Trophoblast cell (in vitro differentiated cells and primary cell): Measurements from ENCODE around the gene CFAP126.

ENCODE experiments used
- DNase-seq, 2 donors: peaks; one replicate each; pipeline ENCODE4 v3.0.0-alpha.2; 2016
- H2AFZ ChIP-seq: 2 replicates; pipeline ENCODE4 v1.6.1; 2013; ENCODE audit warnings: low read length, moderate library complexity, mild to moderate bottlenecking; ENCODE audit not compliant: insufficient read depth, poor library complexity
- H2AK5ac ChIP-seq: 2 replicates; pipeline ENCODE4 v1.6.1; 2013; ENCODE audit warnings: mild to moderate bottlenecking, low read length
- H2BK120ac ChIP-seq: 2 replicates; pipeline ENCODE4 v1.6.1; 2013; ENCODE audit warnings: low read length, mild to moderate bottlenecking, moderate library complexity; ENCODE audit not compliant: insufficient read depth, poor library complexity
- H2BK12ac ChIP-seq: 2 replicates; pipeline ENCODE4 v1.6.1; 2013; ENCODE audit warnings: mild to moderate bottlenecking, low read length, moderate library complexity
- H2BK5ac ChIP-seq: 2 replicates; pipeline ENCODE4 v1.6.1; 2013; ENCODE audit warnings: low read length, low read depth, moderate library complexity, mild to moderate bottlenecking; ENCODE audit not compliant: poor library complexity
- H3K14ac ChIP-seq: 2 replicates; pipeline ENCODE4 v1.6.1; 2013; ENCODE audit warnings: mild to moderate bottlenecking, low read length
- H3K18ac ChIP-seq: 2 replicates; pipeline ENCODE4 v1.6.1; 2013; ENCODE audit warnings: mild to moderate bottlenecking, low read length
- H3K23ac ChIP-seq: 2 replicates; pipeline ENCODE4 v1.6.1; 2013; ENCODE audit warnings: low read length
- H3K27ac ChIP-seq: 2 replicates; pipeline ENCODE4 v1.5.1; 2013; ENCODE audit warnings: low read depth, mild to moderate bottlenecking, inconsistent platforms, low read length, moderate library complexity
- H3K27me3 ChIP-seq: 2 replicates; pipeline ENCODE4 v1.6.1; 2013; ENCODE audit warnings: inconsistent platforms, mild to moderate bottlenecking, low read length, moderate library complexity; ENCODE audit not compliant: insufficient read depth
- H3K36me3 ChIP-seq, 2 experiments: 1 replicate in 1 of 2; 2 replicates in 1 of 2; pipeline ENCODE4 v1.6.1; 2013; ENCODE audit warnings: low read length in 2 of 2, mild to moderate bottlenecking in 2 of 2, moderate library complexity in 1 of 2; ENCODE audit not compliant: insufficient read depth in 2 of 2, control insufficient read depth in 1 of 2
- H3K4ac ChIP-seq: 2 replicates; pipeline ENCODE4 v1.6.1; 2013; ENCODE audit warnings: low read depth, mild to moderate bottlenecking, low read length, moderate library complexity
- H3K4me1 ChIP-seq, 2 experiments: 1 replicate in 1 of 2; 2 replicates in 1 of 2; pipeline ENCODE4 v1.6.1; 2013; ENCODE audit warnings: low read length in 2 of 2, mild to moderate bottlenecking in 2 of 2, moderate library complexity in 1 of 2; ENCODE audit not compliant: insufficient read depth in 2 of 2, control insufficient read depth in 1 of 2
- H3K4me2 ChIP-seq: 2 replicates; pipeline ENCODE4 v1.6.1; 2013; ENCODE audit warnings: inconsistent platforms, mild to moderate bottlenecking, low read length, moderate library complexity
- H3K4me3 ChIP-seq: 2 replicates; pipeline ENCODE4 v1.5.1; 2013; ENCODE audit warnings: mild to moderate bottlenecking, low read depth, low read length, inconsistent platforms
- H3K79me1 ChIP-seq: one replicate; pipeline ENCODE4 v1.6.1; 2013; ENCODE audit warnings: low read length
- H3K79me2 ChIP-seq: 2 replicates; pipeline ENCODE4 v1.6.1; 2013; ENCODE audit warnings: low read length, mild to moderate bottlenecking; ENCODE audit not compliant: control insufficient read depth, insufficient read depth, poor library complexity
- H3K9ac ChIP-seq: 2 replicates; pipeline ENCODE4 v1.6.1; 2013; ENCODE audit warnings: mild to moderate bottlenecking, low read length
- H3K9me3 ChIP-seq: 2 replicates; pipeline ENCODE4 v1.6.1; 2013; ENCODE audit warnings: low read depth, mild to moderate bottlenecking, control low read depth, inconsistent platforms, low read length; ENCODE audit not compliant: insufficient read depth
- H4K12ac ChIP-seq: 2 replicates; pipeline ENCODE4 v1.6.1; 2013; ENCODE audit warnings: low read depth, mild to moderate bottlenecking, low read length, moderate library complexity
- H4K8ac ChIP-seq: 2 replicates; pipeline ENCODE4 v1.6.1; 2013; ENCODE audit warnings: low read depth, mild to moderate bottlenecking, low read length, moderate library complexity
- H4K91ac ChIP-seq: one replicate; pipeline ENCODE4 v1.6.1; 2013; ENCODE audit warnings: low read depth, mild to moderate bottlenecking, low read length, moderate library complexity
- WGBS: extraction: QIAGEN DNeasy Blood & Tissue Kit; methylation state at CpG from one replicate; pipeline ENCODE4 v1.1.7; 2013; ENCODE audit warnings: missing lambda C conversion rate; ENCODE audit not compliant: insufficient read length, insufficient coverage; ENCODE audit errors: extremely low coverage; 5-methylcytosine and 5-hydroxymethylcytosine counted together

CFAP126 gene

GRCh38 chr1:161381707-161382106 lies 14.0 kb upstream of the CFAP126 start:
- Histone ChIP-seq H3K4me2 (no peak overlapping the region), H4K8ac (no peak overlapping the region), H3K9ac (no peak overlapping the region), H3K23ac (no peak overlapping the region), H3K9me3 (no peaks in the 10 kb centered on the region), H3K79me2 (no peaks in the 10 kb centered on the region), H3K36me3 (no peaks in the 10 kb centered on the region), H3K4me1 (no peaks in the 10 kb centered on the region), H2BK12ac (no peak overlapping the region), H3K27ac (no peak overlapping the region), H4K91ac (no peak overlapping the region), H3K79me1 (no peaks in the 10 kb centered on the region), H3K18ac (no peak overlapping the region), H3K4ac (no peak overlapping the region), H4K12ac (no peak overlapping the region), H2BK5ac (no peak overlapping the region), H2BK120ac (no peak overlapping the region), H3K27me3 (no peaks in the 10 kb centered on the region), H2AFZ (no peak overlapping the region), H3K4me3 (no peak overlapping the region), H3K14ac (no peak overlapping the region), H2AK5ac (no peak overlapping the region)
- WGBS: no CpG with 5 or more reads among the region's 6 CpGs
- no peak for DNase-seq

- no peak overlapping the region for H3K4me2 ChIP-seq
- H2BK5ac ChIP-seq: no peak overlapping the region
- H3K4me1 ChIP-seq: no peaks in the 10 kb centered on the region
- no peak overlapping the region for H4K12ac ChIP-seq
- no peak overlapping the region for H3K27ac ChIP-seq
- no peaks in the 10 kb centered on the region for H3K79me2 ChIP-seq
- no peak overlapping the region for H3K18ac ChIP-seq
- no peak overlapping the region for H3K9ac ChIP-seq
- no peak overlapping the region for H2BK120ac ChIP-seq
- H3K9me3 ChIP-seq: no peaks in the 10 kb centered on the region
- no peaks in the 10 kb centered on the region for H3K79me1 ChIP-seq
- H2BK12ac ChIP-seq: no peak overlapping the region
- no CpG with 5 or more reads among the region's 18 CpGs for WGBS
- no peak overlapping the region for H3K14ac ChIP-seq
- H3K4me3 ChIP-seq: no peak overlapping the region
- H4K8ac ChIP-seq: no peak overlapping the region
- no peak overlapping the region for H2AFZ ChIP-seq
- H3K27me3 ChIP-seq: no peaks in the 10 kb centered on the region
- H2AK5ac ChIP-seq: no peak overlapping the region
- H3K23ac ChIP-seq: no peak overlapping the region
- no peaks in the 10 kb centered on the region for H3K36me3 ChIP-seq
- DNase-seq: peak in 1 of 2 donors; percentile 37
- H4K91ac ChIP-seq: no peak overlapping the region
- no peak overlapping the region for H3K4ac ChIP-seq
These were observed 11.4 kb upstream of the CFAP126 start for GRCh38 chr1:161379071-161379470.

GRCh38 chr1:161378014-161378413 lies 10.3 kb upstream of the CFAP126 start:
- Histone ChIP-seq H3K23ac (no peak overlapping the region), H3K4me2 (no peak overlapping the region), H3K4me1 (no peaks in the 10 kb centered on the region), H3K36me3 (no peaks in the 10 kb centered on the region), H3K4me3 (no peak overlapping the region), H4K12ac (no peak overlapping the region), H3K9ac (no peak overlapping the region), H3K27ac (no peak overlapping the region), H4K91ac (no peak overlapping the region), H3K79me2 (no peaks in the 10 kb centered on the region), H3K14ac (no peak overlapping the region), H2AK5ac (peak overlapping the region; percentile 29), H3K27me3 (no peaks in the 10 kb centered on the region), H2BK5ac (no peak overlapping the region), H3K18ac (no peak overlapping the region), H2BK12ac (no peak overlapping the region), H2BK120ac (no peak overlapping the region), H3K4ac (no peak overlapping the region), H3K9me3 (no peaks in the 10 kb centered on the region), H2AFZ (no peak overlapping the region), H4K8ac (no peak overlapping the region), H3K79me1 (no peaks in the 10 kb centered on the region)
- no peak for DNase-seq
- no CpG with 5 or more reads among the region's 5 CpGs for WGBS

DNA sequence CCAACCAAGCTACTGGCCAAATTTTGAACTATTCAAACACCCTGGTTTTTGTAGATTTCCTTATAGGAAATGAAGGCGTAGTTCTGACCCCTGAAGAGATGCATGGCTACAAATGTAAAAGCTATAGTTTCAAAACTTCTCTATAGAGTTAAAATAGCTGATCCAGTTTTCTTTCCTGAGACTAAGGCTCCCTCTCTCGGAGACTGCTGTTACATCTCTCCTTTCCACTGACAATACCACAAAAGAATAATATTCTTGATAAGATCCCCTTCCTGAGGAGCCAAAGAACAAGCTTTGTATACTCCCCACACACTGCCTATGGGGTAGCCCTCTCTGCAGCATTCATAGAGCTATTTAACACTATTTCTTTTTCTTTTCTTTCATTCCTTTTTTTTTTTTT lies 6.7 kb upstream of the CFAP126 start:
- H4K91ac ChIP-seq: no peak overlapping the region
- no peaks in the 10 kb centered on the region for H3K27me3 ChIP-seq
- H3K36me3 ChIP-seq: peaks cover 0 to 2% of the 10 kb centered on the region in 2 experiments
- H2AK5ac ChIP-seq: no peak overlapping the region
- no peak overlapping the region for H3K4me3 ChIP-seq
- no peak overlapping the region for H2BK120ac ChIP-seq
- no peaks in the 10 kb centered on the region for H3K79me2 ChIP-seq
- no peak overlapping the region for H3K18ac ChIP-seq
- no CpG with 5 or more reads among the region's 2 CpGs for WGBS
- H3K9me3 ChIP-seq: no peaks in the 10 kb centered on the region
- no peaks in the 10 kb centered on the region for H3K79me1 ChIP-seq
- no peak overlapping the region for H3K9ac ChIP-seq
- DNase-seq: peak in 1 of 2 donors; percentile 38
- no peak overlapping the region for H2BK5ac ChIP-seq
- no peak overlapping the region for H4K12ac ChIP-seq
- no peak overlapping the region for H4K8ac ChIP-seq
- H2AFZ ChIP-seq: no peak overlapping the region
- H3K14ac ChIP-seq: no peak overlapping the region
- H3K23ac ChIP-seq: no peak overlapping the region
- no peak overlapping the region for H2BK12ac ChIP-seq
- no peak overlapping the region for H3K4me2 ChIP-seq
- H3K27ac ChIP-seq: no peak overlapping the region
- no peaks in the 10 kb centered on the region for H3K4me1 ChIP-seq
- H3K4ac ChIP-seq: no peak overlapping the region
